ENCODE measurements around the gene CST8. TPM values are rescaled to one million over a fixed set of nuclear protein-coding genes. Genes with fewer than 3 reads are reported as not detected.

Gene CST8
- total RNA-seq, 1 experiment from 2014 or later = not detected

- in situ Hi-C loops (cut with HindIII; ENCODE audit: low pct_unique_long_range_greater_than_20kb, low sequenced_read_pairs) = no loop called here
- no peak for DNase-seq (ENCODE audit: low read depth, low spot score)
These were observed 18.5 kb downstream of the CST8 start for GRCh38 chr20:23509247-23509913.

GRCh38 chr20:23510000-23510590, 19.2 kb downstream of the CST8 start:
- in situ Hi-C loops (cut with HindIII; ENCODE audit: low pct_unique_long_range_greater_than_20kb, low sequenced_read_pairs) = no loop called here

GRCh38 chr20:23513164-23513563, 22.2 kb downstream of the CST8 start:
- in situ Hi-C loops (cut with HindIII; ENCODE audit: low pct_unique_long_range_greater_than_20kb, low sequenced_read_pairs) = no loop called here
- DNase-seq (ENCODE audit: low read depth, low spot score) = no peak

More at GRCh38 chr20:23510000-23510590, 19.2 kb downstream of the CST8 start:
- no peak for DNase-seq (ENCODE audit: low read depth, low spot score)

- no peak for DNase-seq (ENCODE audit: low read depth, low spot score)
These were observed 23.9 kb downstream of the CST8 start for GRCh38 chr20:23514848-23515247.

GRCh38 chr20:23515250-23515939, 24.5 kb downstream of the CST8 start:
- peak; percentile 29 for DNase-seq (ENCODE audit: low read depth, low spot score)
- in situ Hi-C loops (cut with HindIII; ENCODE audit: low pct_unique_long_range_greater_than_20kb, low sequenced_read_pairs) = no loop called here

More at GRCh38 chr20:23514848-23515247, 23.9 kb downstream of the CST8 start:
- in situ Hi-C loops (cut with HindIII; ENCODE audit: low pct_unique_long_range_greater_than_20kb, low sequenced_read_pairs) = no loop called here

- in situ Hi-C loops (cut with HindIII; ENCODE audit: low pct_unique_long_range_greater_than_20kb, low sequenced_read_pairs) = no loop called here
These were observed 26.8 kb downstream of the CST8 start for GRCh38 chr20:23517719-23518118.

GRCh38 chr20:23519556-23519955, 28.6 kb downstream of the CST8 start:
- no peak for DNase-seq (ENCODE audit: low read depth, low spot score)
- in situ Hi-C loops (cut with HindIII; ENCODE audit: low pct_unique_long_range_greater_than_20kb, low sequenced_read_pairs) = no loop called here

More at GRCh38 chr20:23517719-23518118, 26.8 kb downstream of the CST8 start:
- DNase-seq (ENCODE audit: low read depth, low spot score) = no peak

- in situ Hi-C loops (cut with HindIII; ENCODE audit: low pct_unique_long_range_greater_than_20kb, low sequenced_read_pairs) = no loop called here
- peak; percentile 3 for DNase-seq (ENCODE audit: low read depth, low spot score)
These were observed 29.3 kb downstream of the CST8 start for GRCh38 chr20:23520185-23520584.

GRCh38 chr20:23524146-23524545, 33.2 kb downstream of the CST8 start:
- in situ Hi-C loops (cut with HindIII; ENCODE audit: low pct_unique_long_range_greater_than_20kb, low sequenced_read_pairs) = no loop called here
- no peak for DNase-seq (ENCODE audit: low read depth, low spot score)

- in situ Hi-C loops (cut with HindIII; ENCODE audit: low pct_unique_long_range_greater_than_20kb, low sequenced_read_pairs) = no loop called here
These were observed 35.9 kb downstream of the CST8 start for GRCh38 chr20:23526850-23527249.

GRCh38 chr20:23528867-23529431, 38.0 kb downstream of the CST8 start:
- no peak for DNase-seq (ENCODE audit: low read depth, low spot score)
- in situ Hi-C loops (cut with HindIII; ENCODE audit: low pct_unique_long_range_greater_than_20kb, low sequenced_read_pairs) = no loop called here

More at GRCh38 chr20:23526850-23527249, 35.9 kb downstream of the CST8 start:
- no peak for DNase-seq (ENCODE audit: low read depth, low spot score)

GRCh38 chr20:23530937-23531567, 40.1 kb downstream of the CST8 start:
- in situ Hi-C loops (cut with HindIII; ENCODE audit: low pct_unique_long_range_greater_than_20kb, low sequenced_read_pairs) = no loop called here
- no peak for DNase-seq (ENCODE audit: low read depth, low spot score)

- in situ Hi-C loops (cut with HindIII; ENCODE audit: low pct_unique_long_range_greater_than_20kb, low sequenced_read_pairs) = no loop called here
- no peak for DNase-seq (ENCODE audit: low read depth, low spot score)
These were observed 41.6 kb downstream of the CST8 start for GRCh38 chr20:23532533-23532932.

- DNase-seq (ENCODE audit: low read depth, low spot score) = no peak
- in situ Hi-C loops (cut with HindIII; ENCODE audit: low pct_unique_long_range_greater_than_20kb, low sequenced_read_pairs) = no loop called here
These were observed 42.2 kb downstream of the CST8 start for GRCh38 chr20:23533161-23533560.

- in situ Hi-C loops (cut with HindIII; ENCODE audit: low pct_unique_long_range_greater_than_20kb, low sequenced_read_pairs) = no loop called here
- DNase-seq (ENCODE audit: low read depth, low spot score) = no peak
These were observed 44.1 kb downstream of the CST8 start for GRCh38 chr20:23534801-23535593.

- no peak for DNase-seq (ENCODE audit: low read depth, low spot score)
- in situ Hi-C loops (cut with HindIII; ENCODE audit: low pct_unique_long_range_greater_than_20kb, low sequenced_read_pairs) = no loop called here
These were observed 45.5 kb downstream of the CST8 start for GRCh38 chr20:23536328-23536974.

GRCh38 chr20:23537030-23537429, 46.1 kb downstream of the CST8 start:
- no peak for DNase-seq (ENCODE audit: low read depth, low spot score)
- in situ Hi-C loops (cut with HindIII; ENCODE audit: low pct_unique_long_range_greater_than_20kb, low sequenced_read_pairs) = no loop called here

Measured in SK-MEL-5 (cell line).